ENCODE measurements around the gene STK25. TPM values are rescaled to one million over a fixed set of nuclear protein-coding genes. Genes with fewer than 3 reads are reported as not detected.

Gene STK25
- total RNA-seq, 4 donors from 2014 or later: 159 to 427 (median 205) TPM

- intact Hi-C loops (cut with DNase I; ENCODE audit: low total_unique reads) (no loop called here), in situ Hi-C loops (cut with MboI; ENCODE audit: low pct_ligation_motif_present in 1 of 4, low pct_unique_long_range_greater_than_20kb in 1 of 4, low sequenced_read_pairs in 3 of 4) (no loop called here)
- Histone ChIP-seq H3K27ac (no peak overlapping the region), H3K9me3 (no peaks in the 10 kb centered on the region), H3K4me3 (no peak overlapping the region), H3K36me3 (no peaks in the 10 kb centered on the region), H3K4me1 (no peaks in the 10 kb centered on the region), H3K27me3 (peaks cover 6% of the 10 kb centered on the region)
- TF ChIP-seq CTCF (IDR thresholded peaks at IDR 0.05) (no peak), EP300 (IDR thresholded peaks at IDR 0.05; ENCODE audit: low read depth) (no peak), POLR2AphosphoS5 (IDR thresholded peaks at IDR 0.05) (no peak), POLR2A (IDR thresholded peaks at IDR 0.05) (no peak)
- DNase-seq: no peak
- WGBS, 2 donors (ENCODE audit: low coverage in 1 of 2): 88% methylated on average over 15 of the region's 17 CpGs; no CpG with 5 or more reads in 1 of the 2 donors
Measured at GRCh38 chr2:241534701-241535375, 26.5 kb upstream of the STK25 start.

GRCh38 chr2:241534293-241534692, 25.9 kb upstream of the STK25 start:
- no peak overlapping the region for H3K27ac ChIP-seq
- no peak overlapping the region for H3K4me3 ChIP-seq
- H3K4me1 ChIP-seq: no peaks in the 10 kb centered on the region
- no peak for DNase-seq
- 76% methylated on average over 7 of the region's 7 CpGs; no CpG with 5 or more reads in 1 of the 2 donors for WGBS, 2 donors (ENCODE audit: low coverage in 1 of 2)
- no peaks in the 10 kb centered on the region for H3K9me3 ChIP-seq
- intact Hi-C loops (cut with DNase I; ENCODE audit: low total_unique reads) (no loop called here), in situ Hi-C loops (cut with MboI; ENCODE audit: low pct_ligation_motif_present in 1 of 4, low pct_unique_long_range_greater_than_20kb in 1 of 4, low sequenced_read_pairs in 3 of 4) (no loop called here)
- peaks cover 3% of the 10 kb centered on the region for H3K27me3 ChIP-seq
- no peak for TF ChIP-seq POLR2A (IDR thresholded peaks at IDR 0.05)
- no peak for TF ChIP-seq CTCF (IDR thresholded peaks at IDR 0.05)
- TF ChIP-seq EP300 (IDR thresholded peaks at IDR 0.05; ENCODE audit: low read depth): no peak
- no peak for TF ChIP-seq POLR2AphosphoS5 (IDR thresholded peaks at IDR 0.05)
- no peaks in the 10 kb centered on the region for H3K36me3 ChIP-seq

GRCh38 chr2:241532733-241533601, 24.6 kb upstream of the STK25 start:
- Histone ChIP-seq H3K9me3 (no peaks in the 10 kb centered on the region), H3K36me3 (no peaks in the 10 kb centered on the region), H3K27me3 (peaks cover 3% of the 10 kb centered on the region), H3K4me3 (no peak overlapping the region), H3K4me1 (no peaks in the 10 kb centered on the region), H3K27ac (no peak overlapping the region)
- no peak for DNase-seq
- TF ChIP-seq POLR2AphosphoS5 (IDR thresholded peaks at IDR 0.05): no peak
- no peak for TF ChIP-seq CTCF (IDR thresholded peaks at IDR 0.05)
- no peak for TF ChIP-seq POLR2A (IDR thresholded peaks at IDR 0.05)
- no peak for TF ChIP-seq EP300 (IDR thresholded peaks at IDR 0.05; ENCODE audit: low read depth)
- intact Hi-C loops (cut with DNase I; ENCODE audit: low total_unique reads) (no loop called here), in situ Hi-C loops (cut with MboI; ENCODE audit: low pct_ligation_motif_present in 1 of 4, low pct_unique_long_range_greater_than_20kb in 1 of 4, low sequenced_read_pairs in 3 of 4) (no loop called here)
- 88 to 100% methylated on average over 1 to 23 of the region's 26 CpGs for WGBS, 2 donors (ENCODE audit: low coverage in 1 of 2)

GRCh38 chr2:241532168-241532567, 23.8 kb upstream of the STK25 start:
- Histone ChIP-seq H3K27ac (no peak overlapping the region), H3K27me3 (peaks cover 2% of the 10 kb centered on the region), H3K4me3 (no peak overlapping the region), H3K9me3 (no peaks in the 10 kb centered on the region), H3K36me3 (no peaks in the 10 kb centered on the region), H3K4me1 (no peaks in the 10 kb centered on the region)
- no peak for DNase-seq
- intact Hi-C loops (cut with DNase I; ENCODE audit: low total_unique reads): no loop called here
- in situ Hi-C loops (cut with MboI; ENCODE audit: low pct_ligation_motif_present in 1 of 4, low pct_unique_long_range_greater_than_20kb in 1 of 4, low sequenced_read_pairs in 3 of 4): no loop called here
- TF ChIP-seq POLR2AphosphoS5 (IDR thresholded peaks at IDR 0.05) (no peak), CTCF (IDR thresholded peaks at IDR 0.05) (no peak), EP300 (IDR thresholded peaks at IDR 0.05; ENCODE audit: low read depth) (no peak), POLR2A (IDR thresholded peaks at IDR 0.05) (no peak)
- WGBS, 2 donors (ENCODE audit: low coverage in 1 of 2): 88% methylated on average over 8 of the region's 8 CpGs; no CpG with 5 or more reads in 1 of the 2 donors

Measured in transverse colon (tissue), 4 donors.